Occipital lobe (tissue), 2 donors: ENCODE results near the gene TMSB4X. TPM values are rescaled to one million over a fixed set of nuclear protein-coding genes. Genes with fewer than 3 reads are reported as not detected.
A peak's percentile ranks its signal among the peaks of the same experiment; 100 is the strongest.
"Not testable (repeated sequence)": the region's sequence is repeated elsewhere in the genome, so short reads cannot be mapped to it uniquely, and the experiment has no call there.

Experiments used
- DNase-seq: peaks from one replicate; lab custom pipeline; 2025; lab: John Stamatoyannopoulos, UW
- total RNA-seq: library from RNA; depleted of rRNA; stranded (reverse); fragments of >200 nt; gene quantifications from one replicate; pipeline ENCODE4 v1.2.3, GENCODE V29; 2014

Gene TMSB4X
- total RNA-seq, 1 donor from 2014 or later, result 4,817 TPM

DNA sequence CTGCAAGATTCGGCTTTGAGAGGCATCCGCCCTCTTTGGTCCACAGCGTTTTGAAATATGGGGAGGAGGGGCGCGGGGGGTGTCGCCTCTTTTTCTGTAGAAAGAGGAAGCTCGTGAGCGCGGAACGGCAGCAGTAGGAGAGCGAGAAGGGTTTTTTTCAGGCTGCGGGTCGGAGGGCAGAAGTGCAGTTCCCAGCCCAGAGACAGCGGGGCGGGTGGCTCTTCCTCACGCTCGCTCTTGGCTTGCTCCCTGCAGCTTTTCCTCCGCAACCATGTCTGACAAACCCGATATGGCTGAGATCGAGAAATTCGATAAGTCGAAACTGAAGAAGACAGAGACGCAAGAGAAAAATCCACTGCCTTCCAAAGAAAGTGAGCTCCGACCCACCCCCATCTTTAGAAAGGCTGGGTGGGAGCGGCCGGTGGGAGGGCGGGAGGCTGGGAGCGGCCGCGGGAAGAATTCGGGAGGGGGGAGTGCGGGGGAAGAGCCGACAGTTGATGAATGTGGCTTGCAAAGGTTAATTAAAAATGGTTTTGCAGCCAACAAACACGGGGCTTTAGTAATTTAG, 1.2 kb downstream of the TMSB4X start:
- DNase-seq, result peak; percentile 3

DNA sequence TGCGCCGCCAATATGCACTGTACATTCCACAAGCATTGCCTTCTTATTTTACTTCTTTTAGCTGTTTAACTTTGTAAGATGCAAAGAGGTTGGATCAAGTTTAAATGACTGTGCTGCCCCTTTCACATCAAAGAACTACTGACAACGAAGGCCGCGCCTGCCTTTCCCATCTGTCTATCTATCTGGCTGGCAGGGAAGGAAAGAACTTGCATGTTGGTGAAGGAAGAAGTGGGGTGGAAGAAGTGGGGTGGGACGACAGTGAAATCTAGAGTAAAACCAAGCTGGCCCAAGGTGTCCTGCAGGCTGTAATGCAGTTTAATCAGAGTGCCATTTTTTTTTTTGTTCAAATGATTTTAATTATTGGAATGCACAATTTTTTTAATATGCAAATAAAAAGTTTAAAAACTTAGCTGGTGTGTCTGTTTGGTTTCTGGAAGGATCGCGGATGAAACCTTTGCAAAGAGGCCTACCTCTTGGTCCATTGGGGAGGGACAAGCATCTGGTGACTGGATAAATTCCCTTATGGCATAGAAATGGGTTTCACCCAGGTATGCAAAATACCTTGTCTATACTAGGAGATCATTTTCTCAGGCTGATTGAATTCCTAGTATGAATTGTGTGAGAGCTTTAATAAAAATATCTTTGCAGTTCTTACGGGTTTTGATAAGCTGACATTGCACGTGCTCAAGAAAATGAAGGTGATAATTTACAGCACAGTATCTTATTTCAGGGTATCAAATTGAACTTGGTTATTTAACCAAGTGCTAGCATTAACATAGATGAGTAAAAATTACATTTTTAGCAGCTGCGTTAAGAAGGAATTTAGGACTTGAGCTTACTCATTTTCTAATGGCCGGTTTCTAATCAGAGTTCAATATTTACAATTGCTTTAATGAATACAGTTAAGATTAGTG, 2.2 kb downstream of the TMSB4X start:
- DNase-seq, result not testable (repeated sequence)

DNA sequence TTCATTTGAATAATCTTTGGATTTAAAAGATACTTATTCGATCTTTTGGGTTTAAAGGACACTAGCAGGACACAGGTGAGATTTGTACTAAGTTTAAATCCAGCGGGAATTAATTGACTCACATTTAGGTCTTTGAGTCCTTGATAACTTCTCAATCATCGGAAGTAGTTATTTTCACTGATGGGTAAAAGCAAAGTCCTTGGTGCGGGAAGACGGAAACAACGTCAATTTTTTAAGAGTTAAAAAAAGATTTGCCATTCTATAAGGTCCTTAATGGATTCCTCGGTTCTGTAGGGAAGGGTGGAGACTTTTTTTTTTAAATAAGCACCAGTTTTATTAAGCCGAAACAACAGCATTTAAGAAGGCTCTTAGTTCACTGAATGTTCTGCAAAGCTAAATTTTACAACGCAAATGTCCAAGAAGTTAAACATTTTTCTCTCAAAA, 2.9 kb downstream of the TMSB4X start:
- DNase-seq, result no peak

DNA sequence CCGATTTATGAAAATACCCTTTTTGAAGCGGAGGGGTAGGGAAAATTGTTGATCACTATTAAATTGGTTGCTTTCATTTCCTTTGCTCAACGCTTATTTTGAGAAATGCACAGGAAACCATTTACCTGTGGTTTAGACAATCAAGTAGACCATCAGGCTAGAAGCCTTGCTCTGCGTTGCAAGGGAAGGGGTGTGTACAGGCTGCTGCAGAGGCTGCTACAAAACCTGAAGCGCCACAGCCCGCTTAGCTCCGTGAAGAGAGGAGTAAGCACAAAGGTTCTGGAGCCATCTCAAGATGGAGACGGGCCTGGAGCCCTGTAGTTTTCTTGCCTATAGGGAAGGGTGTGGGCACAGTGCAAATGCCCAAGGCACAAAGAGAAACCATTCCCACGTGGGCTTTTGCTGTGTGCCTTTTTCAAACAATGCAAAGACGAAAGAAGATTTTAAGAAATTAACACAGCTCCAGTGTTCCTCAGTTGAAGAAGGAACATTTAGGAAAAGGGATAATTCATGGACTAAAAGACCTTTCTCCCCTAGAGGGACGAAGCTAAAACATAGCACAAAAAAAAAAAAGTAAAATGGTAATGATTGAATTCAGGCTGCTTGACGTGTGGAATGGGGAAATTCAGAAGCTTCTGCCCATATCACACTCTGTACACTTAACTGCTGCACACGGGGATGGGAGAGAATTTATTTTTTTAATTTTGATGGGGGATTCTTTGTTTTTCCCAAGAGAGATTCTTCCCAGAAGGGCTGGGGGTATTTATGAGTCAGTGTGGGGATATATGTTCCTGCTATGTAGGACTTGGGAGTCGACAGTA, 3.5 kb downstream of the TMSB4X start:
- peak; percentile 3 for DNase-seq

DNA sequence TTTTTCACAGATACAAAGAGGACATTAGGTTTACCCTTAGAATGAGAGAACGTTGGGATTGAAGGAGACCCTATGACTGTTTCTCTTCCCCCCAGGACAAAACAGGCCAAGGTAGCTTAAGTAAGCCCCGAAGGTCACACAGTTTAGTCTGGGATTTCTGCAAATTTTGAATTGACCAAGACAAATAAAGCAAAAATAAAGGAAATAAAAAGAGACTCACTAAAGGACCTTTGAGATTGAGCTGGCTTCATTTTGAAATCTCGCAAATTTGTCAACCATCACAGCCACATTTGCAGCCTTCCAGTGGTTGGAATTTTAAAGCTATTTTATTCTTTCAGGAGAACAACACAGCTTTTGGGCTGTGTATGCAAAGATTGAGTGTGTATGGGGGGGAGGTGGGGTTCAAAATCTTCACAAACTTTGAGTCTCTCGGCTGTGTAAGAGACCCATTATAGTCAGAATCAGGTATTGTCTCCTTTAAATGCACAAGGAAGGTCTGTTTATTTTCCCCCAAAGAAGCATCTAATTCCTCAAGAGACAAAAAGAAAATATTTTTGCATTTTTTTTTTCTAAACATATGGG, 4.2 kb downstream of the TMSB4X start:
- DNase-seq, result no peak

DNA sequence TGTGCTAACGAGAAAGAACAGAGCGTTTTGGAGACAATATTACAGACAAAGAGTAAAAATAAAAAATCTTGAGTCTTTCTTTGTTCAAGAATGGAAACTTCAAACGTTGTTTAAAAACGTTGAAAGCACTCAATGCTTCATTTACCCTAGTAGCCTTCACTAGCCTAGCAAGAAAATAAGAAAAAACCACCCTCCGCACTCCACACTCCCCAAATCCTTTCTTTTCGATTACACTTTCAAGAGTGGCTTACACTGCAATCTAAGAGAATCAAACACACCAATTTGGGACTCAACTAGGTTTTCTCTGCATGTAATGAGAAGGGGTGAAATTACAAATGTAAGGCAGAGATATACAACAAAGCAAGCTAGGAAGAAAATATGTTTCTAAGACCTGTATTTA, 4.7 kb downstream of the TMSB4X start:
- no peak for DNase-seq

DNA sequence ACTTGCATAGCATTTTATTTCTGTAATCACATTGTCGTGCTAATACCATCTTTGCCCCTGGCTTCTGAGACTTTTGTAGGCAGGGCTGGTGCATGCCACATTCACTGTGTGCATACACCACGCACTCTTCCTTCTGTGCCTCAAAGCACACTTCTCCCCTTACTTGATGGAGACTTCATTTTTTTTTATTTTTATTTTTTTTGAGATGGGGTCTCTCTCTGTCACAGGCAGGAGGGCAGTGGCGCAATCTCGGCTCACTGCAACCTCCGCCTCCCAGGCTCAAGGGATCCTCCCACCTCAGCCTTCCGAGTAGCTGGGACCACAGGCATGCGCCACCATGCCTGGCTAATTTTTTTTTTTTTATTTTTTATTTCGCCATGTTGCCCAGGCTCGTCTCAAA, 5.1 kb downstream of the TMSB4X start:
- DNase-seq, result not testable (repeated sequence)

DNA sequence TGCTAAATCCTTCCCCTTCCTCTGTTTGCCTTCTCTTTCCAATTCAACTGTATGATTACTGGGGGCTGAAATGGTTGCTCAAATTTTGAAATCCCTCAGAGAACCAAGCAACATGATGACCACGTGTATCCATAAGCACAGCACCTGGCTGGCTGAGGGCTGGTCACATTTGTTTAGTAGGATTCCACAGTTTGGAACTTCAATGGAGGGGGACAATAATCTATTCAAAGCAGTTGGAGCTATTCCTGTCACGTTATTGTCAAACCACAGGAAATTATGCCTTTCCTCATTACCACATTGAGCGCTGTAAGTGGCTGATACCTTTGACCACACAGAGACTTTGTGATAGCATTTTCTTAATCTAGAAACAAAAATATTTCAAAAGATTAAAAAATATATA, 7.0 kb downstream of the TMSB4X start:
- DNase-seq, result no peak

DNA sequence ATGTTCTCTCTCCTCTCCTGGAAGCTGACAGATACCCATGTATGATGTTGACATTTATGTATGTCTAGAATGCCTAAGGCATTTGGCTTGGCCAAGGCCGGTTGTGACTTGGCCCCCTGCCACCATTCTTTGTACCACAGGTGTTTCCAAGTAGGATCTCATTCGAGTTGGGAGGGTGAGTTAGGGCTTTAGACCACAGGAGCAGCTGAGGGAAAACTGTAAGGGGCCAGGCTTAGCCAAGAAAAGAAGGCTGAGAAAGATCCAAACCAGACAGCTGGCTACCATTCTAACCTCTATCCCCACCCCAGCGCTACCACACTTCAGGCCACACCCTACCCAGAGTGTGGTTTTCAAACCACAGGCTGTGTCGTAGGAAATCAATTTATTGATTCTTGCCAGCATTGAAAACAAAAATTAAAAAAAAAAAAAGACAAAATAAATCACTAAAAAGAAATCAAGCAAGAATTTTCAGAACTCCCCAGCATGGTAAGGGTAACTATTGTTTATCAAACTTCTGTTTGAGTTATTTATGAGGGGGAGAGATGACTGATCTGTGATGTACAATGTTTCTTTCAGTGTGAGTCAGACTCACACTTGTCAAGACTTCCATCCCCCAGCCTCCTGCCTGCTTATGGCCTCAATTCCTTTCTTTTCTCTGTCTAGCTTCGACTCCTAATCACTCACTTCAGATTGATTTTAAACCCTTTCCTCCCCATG, 9.9 kb downstream of the TMSB4X start:
- no peak for DNase-seq

DNA sequence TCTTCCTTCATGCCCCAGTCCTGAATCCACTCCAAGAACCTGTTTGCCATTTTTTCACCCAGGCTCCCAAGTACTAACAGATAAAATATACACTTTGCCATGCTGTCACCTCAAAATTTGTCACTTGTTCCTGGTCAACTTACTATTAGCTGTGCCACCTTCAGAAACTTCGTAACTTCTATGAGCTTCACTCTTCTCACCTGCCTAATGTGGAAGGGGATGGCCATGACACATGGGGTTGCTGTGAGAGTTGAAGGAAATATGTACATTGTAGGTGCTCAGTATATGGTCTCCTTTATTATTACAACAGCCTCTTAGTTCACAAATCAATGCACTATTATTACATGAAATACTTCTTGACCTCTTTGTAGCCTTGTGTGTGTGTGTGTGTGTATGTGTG, 10.4 kb downstream of the TMSB4X start:
- DNase-seq, result no peak

DNA sequence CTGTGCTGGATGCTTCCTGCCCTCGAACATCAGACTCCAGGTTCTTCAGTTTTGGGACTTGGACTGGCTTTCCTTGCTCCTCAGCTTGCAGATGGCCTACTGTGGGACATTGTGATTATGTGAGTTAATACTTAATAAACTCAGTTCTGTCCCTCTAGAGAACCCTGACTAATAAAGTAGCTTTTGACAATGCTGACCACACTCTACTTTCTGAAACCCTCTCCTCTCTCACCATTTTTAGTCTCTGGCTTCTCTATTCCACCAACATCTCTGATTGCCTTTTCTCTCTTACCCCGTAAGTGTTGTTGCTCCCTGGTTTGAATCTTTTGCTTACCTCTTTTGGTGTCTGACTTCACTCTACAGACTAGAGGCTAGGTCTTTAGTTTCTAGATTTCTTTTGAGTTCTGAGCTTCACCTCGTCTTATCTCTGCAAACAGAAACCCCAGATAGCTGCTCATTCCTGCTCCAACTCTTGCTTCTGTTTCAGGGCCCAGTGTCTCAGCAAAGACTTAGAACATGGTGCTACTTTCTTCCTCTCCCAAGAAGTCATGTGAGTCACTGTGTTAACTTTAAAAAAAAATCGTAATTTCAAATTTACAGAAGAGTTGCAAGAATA, 11.4 kb downstream of the TMSB4X start:
- no peak for DNase-seq

DNA sequence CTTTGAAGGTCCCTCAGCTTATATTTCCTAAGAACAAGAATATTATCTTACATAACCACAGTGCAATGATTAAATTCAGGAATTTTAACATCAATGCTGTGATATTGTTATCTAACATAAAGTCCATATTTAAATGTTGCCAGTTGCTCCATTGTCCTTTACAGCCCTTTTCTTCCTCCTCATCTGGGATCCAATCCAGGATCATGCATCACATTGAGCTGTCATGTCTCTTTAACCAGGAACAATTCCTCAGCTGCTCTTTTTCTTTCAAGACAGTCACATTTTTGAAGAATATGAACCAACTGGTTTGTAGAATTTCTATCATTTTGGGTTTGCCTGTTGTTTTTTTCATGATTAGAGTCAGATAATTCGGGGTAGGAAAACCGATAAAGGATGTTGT, 12.0 kb downstream of the TMSB4X start:
- DNase-seq, result no peak

DNA sequence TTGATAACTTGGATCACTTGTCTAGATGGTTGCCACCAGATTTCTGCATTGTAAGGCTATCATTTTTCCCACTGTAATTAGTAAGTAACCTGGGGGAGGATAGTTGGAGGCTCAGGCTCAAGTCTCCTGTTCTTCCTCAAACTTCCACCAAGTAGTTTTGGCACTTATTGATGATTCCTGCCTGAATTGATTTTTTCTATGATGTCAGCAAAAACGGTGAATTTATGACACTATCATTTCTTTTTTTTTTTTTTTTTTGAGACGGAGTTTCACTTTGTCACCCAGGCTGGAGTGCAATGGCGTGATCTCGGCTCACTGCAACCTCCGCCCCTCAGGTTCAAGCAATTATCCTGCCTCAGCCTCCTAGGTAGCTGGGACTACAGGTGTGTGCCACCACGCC, 12.4 kb downstream of the TMSB4X start:
- DNase-seq, result no peak

DNA sequence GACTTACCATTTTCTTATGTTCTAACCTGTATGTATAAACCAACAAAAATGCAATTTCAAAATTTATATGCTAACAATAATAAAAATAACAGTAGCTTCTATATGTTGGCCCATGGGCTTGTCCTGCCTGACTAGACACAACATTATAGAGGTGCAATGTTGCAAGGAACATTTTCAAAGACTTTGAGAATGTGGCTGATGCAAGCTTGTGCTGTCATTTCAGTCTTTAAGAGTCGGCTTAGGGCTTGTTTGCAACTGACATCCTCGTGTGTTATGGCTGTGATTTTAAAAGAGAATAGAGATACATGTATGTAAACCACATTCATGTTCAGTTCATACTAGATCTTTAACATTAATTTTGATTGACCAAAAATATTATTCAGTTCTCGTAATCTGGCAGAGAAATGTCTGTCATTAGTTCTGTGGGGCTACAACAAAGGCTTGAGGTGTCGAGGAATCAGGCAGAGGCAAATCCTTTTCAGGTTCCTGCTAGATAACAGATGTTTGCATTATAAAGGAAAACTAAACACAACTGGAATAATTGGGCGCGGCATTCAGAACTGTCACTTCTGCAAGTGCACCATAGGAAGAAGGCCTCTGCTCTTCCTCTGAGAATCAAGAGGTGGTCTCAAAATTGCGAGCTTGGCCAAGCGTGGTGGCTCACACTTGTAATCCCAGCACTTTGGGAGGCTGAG, 13.1 kb downstream of the TMSB4X start:
- DNase-seq, result no peak

DNA sequence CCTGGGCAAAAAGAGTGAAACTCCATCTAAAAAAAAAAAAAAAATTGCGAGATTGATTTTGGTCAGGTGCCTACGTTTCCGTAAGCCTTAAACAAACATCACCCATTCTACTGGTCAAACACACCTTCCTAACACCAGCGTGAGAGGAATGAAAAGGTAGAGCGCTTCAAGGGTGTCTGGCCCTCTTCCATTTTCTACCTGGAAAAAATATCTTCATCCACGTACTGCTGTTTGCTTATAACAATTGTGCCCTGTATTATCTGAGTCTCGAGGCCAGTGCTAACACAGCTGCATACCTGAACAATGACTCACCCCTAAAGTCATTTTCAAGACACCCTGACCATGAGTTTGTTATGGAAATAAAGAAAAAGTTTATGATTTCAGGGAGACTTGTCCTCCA, 13.9 kb downstream of the TMSB4X start:
- DNase-seq, result no peak

DNA sequence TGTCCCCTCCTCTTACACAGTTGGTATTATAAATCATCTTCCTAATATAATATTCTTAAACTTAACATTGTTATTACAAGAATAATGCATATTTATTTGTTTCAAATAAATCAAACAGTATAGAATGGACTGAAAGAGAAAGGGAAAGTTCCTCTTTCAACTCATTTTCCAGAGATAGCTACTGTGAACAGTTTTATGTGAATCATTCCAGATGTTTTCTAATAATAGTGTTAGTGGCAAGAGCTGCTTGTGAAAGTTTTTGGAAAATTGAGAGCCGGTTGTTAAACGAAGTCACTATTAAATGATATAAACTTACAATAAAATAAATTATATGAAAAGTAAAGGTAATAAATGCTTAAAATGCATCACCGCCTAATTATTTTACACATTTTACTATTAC, 14.6 kb downstream of the TMSB4X start:
- DNase-seq, result no peak

DNA sequence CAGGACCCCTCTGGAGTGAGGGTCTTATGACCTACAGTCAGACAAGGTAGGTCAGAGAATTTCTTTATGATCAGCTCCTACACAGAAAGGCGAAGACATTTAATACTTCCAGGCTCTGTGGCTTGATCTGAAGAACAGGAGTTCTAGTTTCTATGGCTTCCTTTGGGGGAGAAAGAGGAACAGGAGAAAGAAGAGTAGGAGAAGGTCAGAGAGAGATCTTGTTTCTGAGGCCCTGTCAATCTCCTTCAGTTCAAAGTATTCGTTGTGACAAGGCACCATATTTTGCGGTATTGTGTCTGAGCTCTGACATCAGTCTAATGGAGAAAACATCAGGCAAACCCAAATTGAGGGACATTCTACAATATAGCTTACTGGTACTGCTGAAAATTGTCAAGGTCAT, 16.7 kb downstream of the TMSB4X start:
- DNase-seq, result no peak

DNA sequence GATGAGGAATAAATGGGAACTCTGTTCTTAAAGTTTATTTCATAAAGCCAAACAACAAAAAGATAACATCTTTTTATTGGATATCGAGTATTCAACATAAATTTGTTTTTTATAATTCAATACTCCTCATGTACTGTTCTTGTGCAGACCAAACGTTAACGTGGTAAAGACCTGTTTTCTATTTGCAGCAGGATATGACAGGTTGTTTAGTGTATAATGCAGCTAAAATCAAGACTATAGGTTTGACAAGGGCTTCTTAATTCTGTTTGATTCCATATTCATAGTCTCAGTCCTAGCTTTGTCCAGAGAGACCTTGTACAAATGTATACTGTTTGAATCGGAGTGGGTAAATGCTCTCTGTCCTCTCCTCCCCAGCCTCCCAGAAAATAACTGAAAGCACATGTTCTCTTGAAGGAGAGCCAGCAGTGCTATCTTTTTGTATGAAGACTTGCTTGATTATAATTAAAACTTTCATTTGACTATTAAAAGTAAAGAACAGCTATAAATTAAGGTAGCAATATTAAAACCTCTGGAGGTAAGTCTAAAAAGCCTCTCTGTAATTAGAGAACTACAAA, 17.7 kb downstream of the TMSB4X start:
- no peak for DNase-seq

DNA sequence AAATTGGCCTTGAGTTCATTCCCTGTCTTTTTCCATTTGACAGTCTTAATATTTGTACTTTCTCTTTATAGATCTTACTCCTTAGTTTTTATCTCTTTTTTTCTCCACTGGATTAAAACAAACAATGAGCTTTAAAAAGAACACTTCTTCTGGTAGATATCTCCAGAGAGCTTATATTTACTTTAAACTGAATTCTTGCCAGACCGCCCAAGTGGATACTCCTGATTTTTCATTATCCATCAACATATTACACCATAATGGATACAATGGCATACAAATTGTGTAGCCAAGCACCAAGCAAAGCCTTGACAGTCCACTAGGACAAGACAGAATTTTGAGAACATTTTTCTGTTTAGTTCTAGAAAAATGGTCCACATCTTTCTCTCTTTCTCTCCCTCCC, 18.9 kb downstream of the TMSB4X start:
- DNase-seq, result no peak

DNA sequence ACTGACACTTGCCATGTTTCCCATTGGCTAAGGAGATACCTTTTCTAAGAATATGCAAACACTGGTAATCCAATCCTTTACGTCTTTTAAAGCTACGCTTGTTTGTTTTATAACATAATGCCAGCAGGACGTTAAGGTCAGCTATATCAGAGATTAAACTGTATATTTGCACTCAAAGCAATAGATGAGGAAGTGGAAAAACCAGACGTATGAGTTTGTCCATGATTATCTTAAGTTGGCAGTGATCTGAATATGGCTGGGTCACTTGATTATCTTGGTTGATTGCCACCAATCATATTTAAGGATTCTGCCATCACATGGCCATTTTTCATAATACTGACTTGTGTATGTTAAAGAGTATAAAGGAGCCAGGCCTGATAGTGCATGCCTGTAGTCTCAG, 19.4 kb downstream of the TMSB4X start:
- no peak for DNase-seq
